ENCODE data around the gene FAM151A.

Gene FAM151A

GRCh38 chr1:54575605-54576290 lies 47.6 kb downstream of the FAM151A start:
- DNase-seq = no peak

- DNase-seq = no peak
Observed at GRCh38 chr1:54575161-54575560, 48.2 kb downstream of the FAM151A start.

- DNase-seq = no peak
Observed at GRCh38 chr1:54574158-54574778, 49.1 kb downstream of the FAM151A start.

- no peak for DNase-seq
Observed at GRCh38 chr1:54572542-54572850, 50.8 kb downstream of the FAM151A start.

GRCh38 chr1:54571803-54572541 lies 51.4 kb downstream of the FAM151A start:
- no peak for DNase-seq

GRCh38 chr1:54571326-54571725 lies 52.0 kb downstream of the FAM151A start:
- no peak for DNase-seq

- DNase-seq = no peak
Observed at GRCh38 chr1:54570161-54570560, 53.2 kb downstream of the FAM151A start.

GRCh38 chr1:54569339-54569738 lies 54.0 kb downstream of the FAM151A start:
- no peak for DNase-seq

- DNase-seq = no peak
Observed at GRCh38 chr1:54567961-54568360, 55.4 kb downstream of the FAM151A start.

- no peak for DNase-seq
Observed at GRCh38 chr1:54566438-54567141, 56.7 kb downstream of the FAM151A start.

GRCh38 chr1:54565113-54565501 lies 58.2 kb downstream of the FAM151A start:
- DNase-seq = no peak

GRCh38 chr1:54564312-54565112 lies 58.8 kb downstream of the FAM151A start:
- DNase-seq = no peak

- DNase-seq = no peak
Observed at GRCh38 chr1:54559771-54560231, 63.5 kb downstream of the FAM151A start.
